AG09309 (cell line): ENCODE results near the gene PRKCQ.
A peak's percentile ranks its signal among the peaks of the same experiment; 100 is the strongest.
"Not testable (repeated sequence)": the region's sequence is repeated elsewhere in the genome, so short reads cannot be mapped to it uniquely, and the experiment has no call there.

Experiments used
- DNase-seq: peaks from one replicate; pipeline ENCODE4 v3.0.0-alpha.2; 2010; ENCODE audit warnings: low read depth
- H3K4me3 ChIP-seq: 2 replicates; pipeline ENCODE4 v1.5.1; 2011; ENCODE audit warnings: mild to moderate bottlenecking, low read depth, low read length, moderate library complexity; ENCODE audit not compliant: control insufficient read depth
- CTCF ChIP-seq: IDR thresholded peaks from 2 replicates; pipeline ENCODE4 v1.5.1; 2011; ENCODE audit warnings: mild to moderate bottlenecking, low read depth, low read length, inconsistent platforms; ENCODE audit not compliant: insufficient read depth, control insufficient read depth; ENCODE audit errors: missing control alignments

PRKCQ gene

GRCh38 chr10:6385665-6386064 lies 194.4 kb downstream of the PRKCQ start:
- TF ChIP-seq CTCF: no peak
- no peak overlapping the region for H3K4me3 ChIP-seq
- DNase-seq: peak; percentile 44

- no peak for TF ChIP-seq CTCF
- H3K4me3 ChIP-seq: no peak overlapping the region
- no peak for DNase-seq
These were observed 195.2 kb downstream of the PRKCQ start for GRCh38 chr10:6384847-6385246.

GRCh38 chr10:6384031-6384430 lies 196.0 kb downstream of the PRKCQ start:
- no peak for DNase-seq
- H3K4me3 ChIP-seq: no peak overlapping the region
- no peak for TF ChIP-seq CTCF

GRCh38 chr10:6383096-6383812 lies 196.8 kb downstream of the PRKCQ start:
- no peak for TF ChIP-seq CTCF
- peak; percentile 33 for DNase-seq
- H3K4me3 ChIP-seq: no peak overlapping the region

GRCh38 chr10:6382081-6382480 lies 198.0 kb downstream of the PRKCQ start:
- H3K4me3 ChIP-seq: no peak overlapping the region
- no peak for TF ChIP-seq CTCF
- peak; percentile 18 for DNase-seq

- not testable (repeated sequence) for DNase-seq, H3K4me3 ChIP-seq
These were observed 199.6 kb downstream of the PRKCQ start for GRCh38 chr10:6380478-6380877.

- no peak overlapping the region for H3K4me3 ChIP-seq
- no peak for TF ChIP-seq CTCF
- DNase-seq: no peak
These were observed 200.9 kb downstream of the PRKCQ start for GRCh38 chr10:6379015-6379776.
